HepG2 (cell line): ENCODE measurements around the gene ZP2. TPM values are rescaled to one million over a fixed set of nuclear protein-coding genes. Genes with fewer than 3 reads are reported as not detected.
"Not testable (repeated sequence)": the region's sequence is repeated elsewhere in the genome, so short reads cannot be mapped to it uniquely, and the experiment has no call there.

ENCODE experiments used
- ATAC-seq: fragments of 200-7000 bp; cut with Tn5 transposase; 3 replicates; pipeline ENCODE4 v1.9.1; 2020; ENCODE audit warnings: mild to moderate bottlenecking, moderate library complexity
- BruUV-seq: library from RNA; stranded (reverse); fragments of 400-500 nt; replicated peaks from 2 replicates; lab custom pipeline; 2021; lab: Mats Ljungman, UMichigan
- CTCF ChIA-PET: fragments of 300-600 bp; formaldehyde crosslinking; extraction: SDS; loops from one replicate; lab custom pipeline; 2021; ENCODE audit warnings: low total read pairs, inconsistent platforms, low intra/inter-chr PET ratio; lab: Yijun Ruan, JAX
- POLR2A ChIA-PET: fragments of 350-600 bp; sonication (Branson Sonifier 250); formaldehyde crosslinking; loops from one replicate; lab custom pipeline; 2020; ENCODE audit warnings: antibody characterized with exemption, inconsistent platforms; lab: Yijun Ruan, JAX
- DNase-seq: peaks from one replicate; pipeline ENCODE4 v3.0.0-alpha.2; 2015; ENCODE audit warnings: low spot score
- FAIRE-seq: peaks from 3 replicates; lab custom pipeline; 2011; peaks lifted over from hg19 to GRCh38; lab: Jason Lieb, UNC
- H2AFZ ChIP-seq: one replicate; pipeline ENCODE4 v1.6.1; 2011; ENCODE audit warnings: low read length, inconsistent platforms
- H3K27ac ChIP-seq: fragments of 300-600 bp; 3 replicates; pipeline ENCODE4 v1.8.0; 2011; ENCODE audit warnings: mixed run types, mild to moderate bottlenecking, mixed read lengths, low read length, inconsistent platforms; ENCODE audit not compliant: insufficient read depth; ENCODE audit errors: extremely low read length
- H3K27me3 ChIP-seq, 2 experiments: fragments of 200-600 bp in 1 of 2; 2 replicates in 1 of 2; 3 replicates in 1 of 2; pipeline versions ENCODE4 v1.6.0 to v1.8.0; 2011; ENCODE audit warnings: low read length in 2 of 2, mild to moderate bottlenecking in 2 of 2, moderate library complexity in 2 of 2, inconsistent platforms in 1 of 2; ENCODE audit not compliant: insufficient read depth in 2 of 2, control insufficient read depth in 1 of 2
- H3K36me3 ChIP-seq, 2 experiments: fragments of 200-600 bp in 1 of 2; replicated peaks in 1 of 2; 2 replicates in 1 of 2; 3 replicates in 1 of 2; pipeline versions ENCODE4 v1.5.1 to v1.8.0; 2011; ENCODE audit warnings: low read length in 2 of 2, inconsistent platforms in 1 of 2; ENCODE audit not compliant: insufficient read depth in 2 of 2, control insufficient read depth in 1 of 2
- H3K4me1 ChIP-seq: 2 replicates; pipeline ENCODE4 v1.5.1; 2012; ENCODE audit warnings: low read length, inconsistent platforms; ENCODE audit not compliant: insufficient read depth
- H3K4me2 ChIP-seq: 2 replicates; pipeline ENCODE4 v1.6.0; 2011; ENCODE audit warnings: low read depth, low read length, inconsistent platforms
- H3K4me3 ChIP-seq, 3 experiments: fragments of 200-600 bp in 1 of 3; sonication (generic), shearing (Covaris generic) in 1 of 3; replicated peaks in 1 of 3; 2 replicates each; pipeline ENCODE4 v1.5.1; 2011 to 2016; ENCODE audit warnings: low read length in 3 of 3, inconsistent platforms in 2 of 3, low read depth in 2 of 3, mild to moderate bottlenecking in 2 of 3, control low read depth in 1 of 3, mixed read lengths in 1 of 3; ENCODE audit not compliant: insufficient read depth in 1 of 3
- H3K79me2 ChIP-seq: one replicate; pipeline ENCODE4 v1.6.1; 2011; ENCODE audit warnings: low read length, inconsistent platforms; ENCODE audit not compliant: insufficient read depth
- H3K9ac ChIP-seq: 2 replicates; pipeline ENCODE4 v1.6.0; 2011; ENCODE audit warnings: mild to moderate bottlenecking, low read depth, low read length, inconsistent platforms; ENCODE audit not compliant: insufficient read depth
- H3K9me3 ChIP-seq: 2 replicates; pipeline ENCODE4 v1.5.1; 2012; ENCODE audit warnings: mild to moderate bottlenecking, low read length
- H4K20me1 ChIP-seq: 2 replicates; pipeline ENCODE4 v1.6.0; 2011; ENCODE audit warnings: inconsistent platforms, mild to moderate bottlenecking, low read length, moderate library complexity; ENCODE audit not compliant: insufficient read depth
- HMGXB3 ChIP-seq: sonication (generic); formaldehyde crosslinking; IDR thresholded peaks from 2 replicates; pipeline ENCODE4 v1.4.0; 2020; ENCODE audit warnings: missing genetic modification reagents, borderline replicate concordance
- NFYB ChIP-seq: sonication (generic); formaldehyde crosslinking; IDR thresholded peaks from 2 replicates; pipeline ENCODE4 v1.4.0; 2020; ENCODE audit warnings: missing genetic modification reagents
- NFYC ChIP-seq: IDR thresholded peaks from 2 replicates; pipeline ENCODE4 v1.6.1; 2016; ENCODE audit warnings: missing genetic modification reagents, missing compliant biosample characterization
- PITX1 ChIP-seq: sonication (generic); formaldehyde crosslinking; IDR thresholded peaks from 2 replicates; pipeline ENCODE4 v1.5.1; 2020; ENCODE audit warnings: mild to moderate bottlenecking, missing genetic modification reagents
- ZMYM4 ChIP-seq: sonication (generic); formaldehyde crosslinking; IDR thresholded peaks from 2 replicates; pipeline ENCODE4 v1.8.1; 2023; ENCODE audit warnings: mild to moderate bottlenecking, missing genetic modification reagents
- WGBS: methylation state at CpG from one replicate; pipeline ENCODE4 v1.1.6; 2017; ENCODE audit warnings: low lambda C conversion rate; 5-methylcytosine and 5-hydroxymethylcytosine counted together
- in situ Hi-C: cut with HindIII; loops from 2 replicates; pipeline ENCODE4 v1.10.0; 2017; ENCODE audit warnings: low pct_unique_long_range_greater_than_20kb; ENCODE audit not compliant: extremely low pct_ligation_motif_present
- intact Hi-C: fragments of 100-400 bp; cut with micrococcal nuclease; formaldehyde crosslinking; loops from one replicate; pipeline ENCODE4 v1.10.0; 2022; ENCODE audit not compliant: unreplicated experiment
- polyA plus RNA-seq, 8 experiments: library from polyadenylated mRNA; depleted of rRNA in 3 of 8; stranded (reverse) in 7 of 8; unstranded in 1 of 8; fragments of >200 nt; fragmentation: Illumina TruSeq in 4 of 8; extraction: Trizol in 4 of 8; gene quantifications; 2 replicates each; pipeline versions ENCODE4 v1.2.1 to v1.2.3, GENCODE V29; 2011 to 2016; ENCODE audit warnings: low read depth in 4 of 8, missing spikeins in 1 of 8, mixed read lengths in 1 of 8; ENCODE audit not compliant: insufficient read depth in 1 of 8
- total RNA-seq, 5 experiments: library from RNA; depleted of rRNA; stranded (reverse); fragments of >200 nt; fragmentation: Illumina TruSeq; extraction: Trizol; gene quantifications; 2 replicates each; pipeline ENCODE4 v1.2.3, GENCODE V29; 2016; ENCODE audit warnings: low read depth in 1 of 5

Gene ZP2
- total and polyA plus RNA-seq, 2 of the 13 experiments (the other 11 are each of a cell fraction or from before 2014, with no cell fraction given) = not detected

- WGBS = 63% methylated on average over 10 of the region's 11 CpGs
- H3K4me2 ChIP-seq, CTCF ChIA-PET, H3K36me3 ChIP-seq, FAIRE-seq, H3K9ac ChIP-seq, H3K4me3 ChIP-seq, H4K20me1 ChIP-seq, H3K27ac ChIP-seq, BruUV-seq, H2AFZ ChIP-seq, H3K79me2 ChIP-seq, ATAC-seq, H3K9me3 ChIP-seq, DNase-seq: not testable (repeated sequence)
- peaks cover 2 to 23% of the 10 kb centered on the region in 2 experiments; a peak in 2 of 5 replicates for H3K27me3 ChIP-seq
- intact Hi-C loops (loop anchor here (10.0 kb wide), 1 partner anchor 402 kb away; no protein-coding TSS in a partner anchor), in situ Hi-C loops (loop anchor here (25.0 kb wide), 1 partner anchor 1184 kb away; no protein-coding TSS in a partner anchor)
- peaks cover 31% of the 10 kb centered on the region for H3K4me1 ChIP-seq
- 0 out of 2 replicates have a peak, but pooled peaks have one; percentile 44 for TF ChIP-seq HMGXB3 (CRISPR knock-in tag)
- peak; percentile 73 for TF ChIP-seq NFYC (CRISPR knock-in tag)
- TF ChIP-seq ZMYM4 (CRISPR knock-in tag) = peak; percentile 30; the same call in 1 of the 2 replicates
- TF ChIP-seq PITX1 (CRISPR knock-in tag) = 0 out of 2 replicates have a peak, but pooled peaks have one; percentile 6
- TF ChIP-seq NFYB (CRISPR knock-in tag) = peak; percentile 75
- POLR2A ChIA-PET = interaction anchor here (1.5 kb wide), 1 partner anchor 147 kb away, joined by 3 read pairs; no protein-coding TSS in a partner anchor
These were observed 58.1 kb downstream of the ZP2 start for GRCh38 chr16:21153124-21153729.
